Breast epithelium (tissue), 3 donors: ENCODE measurements around the gene TRAF5.

Source experiments
- POLR2A ChIP-seq: fragments of 450-650 bp; IDR thresholded peaks from one replicate; pipeline ENCODE4 v1.6.1; 2016; ENCODE audit warnings: antibody characterized with exemption, mild to moderate bottlenecking, moderate library complexity
- TF ChIP-seq, protein P1 (sequence below), 3 donors: fragments of 450-650 bp; IDR thresholded peaks; one replicate each; pipeline ENCODE4 v1.5.1; 2016 to 2017; ENCODE audit warnings: antibody characterized with exemption in 3 of 3, mild to moderate bottlenecking in 3 of 3, moderate library complexity in 3 of 3

DNA sequence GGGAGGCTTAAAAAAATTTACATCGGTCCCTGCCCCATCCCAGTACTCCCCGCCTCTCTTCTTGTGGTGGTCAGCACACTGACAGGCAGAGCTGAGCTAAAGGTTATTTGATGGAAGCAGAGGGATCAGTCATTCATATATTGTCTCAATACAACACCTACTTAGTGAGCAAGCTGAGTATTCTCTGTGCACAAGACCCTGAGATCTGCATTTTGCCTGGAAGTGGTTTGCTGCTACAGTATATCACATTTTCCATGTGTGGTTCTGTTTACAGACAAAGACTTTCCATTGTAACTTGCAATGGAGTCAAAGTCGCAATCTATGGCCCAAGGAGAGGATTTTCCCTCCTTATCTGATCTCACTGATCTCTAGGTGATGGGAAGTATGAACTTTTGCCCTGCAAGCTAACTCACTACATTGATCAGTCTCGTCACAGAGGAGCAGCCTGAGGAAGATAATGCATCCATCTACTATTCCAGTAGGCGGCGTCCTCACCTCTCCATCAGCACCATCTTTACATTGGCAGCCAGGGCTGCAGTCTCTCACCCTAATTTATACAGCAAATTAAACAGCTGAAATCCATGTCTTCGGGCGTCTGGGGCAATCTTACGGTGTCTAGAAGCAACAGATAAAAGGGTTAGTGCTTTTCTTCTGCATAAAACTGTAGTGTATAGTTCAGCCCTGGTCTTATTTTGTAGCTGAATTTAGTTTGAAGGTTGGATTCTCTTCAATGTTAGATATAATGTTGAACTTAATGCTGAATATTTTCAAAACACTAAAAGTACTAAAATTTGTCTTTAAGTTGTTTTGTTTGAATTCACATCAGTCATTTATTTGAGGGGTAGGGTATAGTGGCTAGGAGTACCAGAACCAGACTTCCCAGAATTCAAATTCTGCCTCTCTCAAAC lies 3.2 kb upstream of the TRAF5 start:
- TF ChIP-seq, protein P1, sequence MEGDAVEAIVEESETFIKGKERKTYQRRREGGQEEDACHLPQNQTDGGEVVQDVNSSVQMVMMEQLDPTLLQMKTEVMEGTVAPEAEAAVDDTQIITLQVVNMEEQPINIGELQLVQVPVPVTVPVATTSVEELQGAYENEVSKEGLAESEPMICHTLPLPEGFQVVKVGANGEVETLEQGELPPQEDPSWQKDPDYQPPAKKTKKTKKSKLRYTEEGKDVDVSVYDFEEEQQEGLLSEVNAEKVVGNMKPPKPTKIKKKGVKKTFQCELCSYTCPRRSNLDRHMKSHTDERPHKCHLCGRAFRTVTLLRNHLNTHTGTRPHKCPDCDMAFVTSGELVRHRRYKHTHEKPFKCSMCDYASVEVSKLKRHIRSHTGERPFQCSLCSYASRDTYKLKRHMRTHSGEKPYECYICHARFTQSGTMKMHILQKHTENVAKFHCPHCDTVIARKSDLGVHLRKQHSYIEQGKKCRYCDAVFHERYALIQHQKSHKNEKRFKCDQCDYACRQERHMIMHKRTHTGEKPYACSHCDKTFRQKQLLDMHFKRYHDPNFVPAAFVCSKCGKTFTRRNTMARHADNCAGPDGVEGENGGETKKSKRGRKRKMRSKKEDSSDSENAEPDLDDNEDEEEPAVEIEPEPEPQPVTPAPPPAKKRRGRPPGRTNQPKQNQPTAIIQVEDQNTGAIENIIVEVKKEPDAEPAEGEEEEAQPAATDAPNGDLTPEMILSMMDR (IDR thresholded peaks at IDR 0.05): peak in 2 of 3 donors; percentile 73 to 77
- TF ChIP-seq POLR2A: no peak
